GM19023 (cell line): Measurements from ENCODE around the gene ARHGEF2.

ENCODE experiments used
- ATAC-seq: cut with Tn5 transposase; IDR thresholded peaks from one replicate; pipeline ENCODE4 v1.9.1; 2021; ENCODE audit warnings: mild to moderate bottlenecking, moderate library complexity; ENCODE audit not compliant: unreplicated experiment

The ARHGEF2 gene

GRCh38 chr1:155971910-155972809 lies 6.2 kb downstream of the ARHGEF2 start:
- ATAC-seq = no peak

- ATAC-seq = no peak
These were observed 7.7 kb downstream of the ARHGEF2 start for GRCh38 chr1:155970531-155971167.

- no peak for ATAC-seq
These were observed 9.0 kb downstream of the ARHGEF2 start for GRCh38 chr1:155969377-155969791.

- no peak for ATAC-seq
These were observed 9.7 kb downstream of the ARHGEF2 start for GRCh38 chr1:155968670-155969069.

GRCh38 chr1:155968051-155968400 lies 10.3 kb downstream of the ARHGEF2 start:
- no peak for ATAC-seq

- ATAC-seq = no peak
These were observed 10.9 kb downstream of the ARHGEF2 start for GRCh38 chr1:155967341-155968050.

- ATAC-seq = no peak
These were observed 11.6 kb downstream of the ARHGEF2 start for GRCh38 chr1:155966750-155967149.

- no peak for ATAC-seq
These were observed 12.2 kb downstream of the ARHGEF2 start for GRCh38 chr1:155966135-155966534.

GRCh38 chr1:155964193-155964592 lies 14.2 kb downstream of the ARHGEF2 start:
- ATAC-seq = no peak

GRCh38 chr1:155962599-155963211 lies 15.6 kb downstream of the ARHGEF2 start:
- ATAC-seq = no peak

- ATAC-seq = no peak
These were observed 16.4 kb downstream of the ARHGEF2 start for GRCh38 chr1:155961937-155962336.

GRCh38 chr1:155960081-155960745 lies 18.1 kb downstream of the ARHGEF2 start:
- no peak for ATAC-seq

GRCh38 chr1:155957411-155957915 lies 20.9 kb downstream of the ARHGEF2 start:
- no peak for ATAC-seq

GRCh38 chr1:155954645-155955044 lies 23.7 kb downstream of the ARHGEF2 start:
- ATAC-seq = no peak

GRCh38 chr1:155952505-155952890 lies 25.8 kb downstream of the ARHGEF2 start:
- no peak for ATAC-seq

GRCh38 chr1:155951753-155952504 lies 26.4 kb downstream of the ARHGEF2 start:
- no peak for ATAC-seq

- no peak for ATAC-seq
These were observed 27.5 kb downstream of the ARHGEF2 start for GRCh38 chr1:155950829-155951228.

- no peak for ATAC-seq
These were observed 30.6 kb downstream of the ARHGEF2 start for GRCh38 chr1:155947741-155948140.

- no peak for ATAC-seq
These were observed 31.1 kb downstream of the ARHGEF2 start for GRCh38 chr1:155947292-155947691.
